Measurements from ENCODE around the gene GPR153. TPM values are rescaled to one million over a fixed set of nuclear protein-coding genes. Genes with fewer than 3 reads are reported as not detected.

GPR153 gene
- total and polyA plus RNA-seq, 2 of the 13 experiments (the other 11 are each of a cell fraction or from before 2014, with no cell fraction given) = 0.22 to 0.31 TPM

DNA sequence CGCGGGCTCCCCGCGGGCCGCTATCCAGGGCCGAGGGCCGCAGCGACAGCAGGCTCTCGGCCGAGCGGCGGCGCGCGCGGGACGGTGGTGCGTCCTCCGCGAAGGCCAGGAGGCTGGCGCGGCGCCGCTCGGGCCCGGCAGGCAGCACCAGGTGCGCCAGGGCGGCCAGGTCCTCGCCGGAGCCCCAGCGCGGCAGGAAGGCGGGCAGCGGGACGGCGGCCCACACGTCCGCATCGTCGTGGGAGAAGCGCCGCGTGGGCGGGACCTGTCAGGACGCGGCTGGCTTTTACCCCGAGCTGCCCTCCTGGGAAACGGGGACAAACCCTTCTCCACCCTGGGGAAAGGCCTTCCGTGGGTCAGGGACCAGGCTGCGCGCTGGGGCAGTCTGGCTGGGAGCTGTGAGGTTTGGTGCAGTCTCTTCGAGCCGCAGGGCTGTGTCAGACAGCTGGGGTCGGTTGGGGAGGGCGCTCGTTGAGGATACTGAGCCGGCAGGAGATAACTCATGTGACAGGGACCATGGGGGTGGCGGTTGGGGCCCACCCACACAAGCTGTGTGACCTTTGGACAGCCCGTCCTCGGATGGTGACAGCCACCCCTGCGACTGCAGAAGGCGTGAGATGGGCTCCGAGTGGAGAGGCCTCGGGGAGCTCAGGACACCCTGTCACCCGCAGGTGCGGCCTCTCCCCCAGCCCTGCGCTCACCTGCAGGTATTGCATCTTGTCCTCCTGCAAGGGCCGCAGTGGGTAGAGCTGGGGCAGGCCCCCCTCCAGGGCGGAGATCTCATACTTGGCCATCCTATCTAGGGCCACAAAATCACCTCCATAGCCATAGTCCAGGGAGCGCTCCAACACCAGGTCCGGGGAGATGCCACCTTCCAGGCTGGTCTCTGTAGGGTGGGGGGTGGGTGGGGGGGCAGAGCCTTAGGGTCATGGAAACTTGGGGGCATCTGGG is 10.9 kb downstream of the GPR153 start (continued):
- 0 out of 2 replicates have a peak, but pooled peaks have one; percentile 39 for TF ChIP-seq PRDM10 (CRISPR knock-in tag; IDR thresholded peaks at IDR 0.05; ENCODE audit: low read depth)
- TF ChIP-seq, protein P1, sequence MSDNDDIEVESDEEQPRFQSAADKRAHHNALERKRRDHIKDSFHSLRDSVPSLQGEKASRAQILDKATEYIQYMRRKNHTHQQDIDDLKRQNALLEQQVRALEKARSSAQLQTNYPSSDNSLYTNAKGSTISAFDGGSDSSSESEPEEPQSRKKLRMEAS (IDR thresholded peaks at IDR 0.05) = peak; percentile 8; the same call in 1 of the 2 replicates
- no peak for TF ChIP-seq TP53 (CRISPR knock-in tag; conservative IDR thresholded peaks at IDR 0.05)
- TF ChIP-seq PHF8 (CRISPR knock-in tag; IDR thresholded peaks at IDR 0.05) = 0 out of 2 replicates have a peak, but pooled peaks have one; percentile 13
- TF ChIP-seq, protein P2, sequence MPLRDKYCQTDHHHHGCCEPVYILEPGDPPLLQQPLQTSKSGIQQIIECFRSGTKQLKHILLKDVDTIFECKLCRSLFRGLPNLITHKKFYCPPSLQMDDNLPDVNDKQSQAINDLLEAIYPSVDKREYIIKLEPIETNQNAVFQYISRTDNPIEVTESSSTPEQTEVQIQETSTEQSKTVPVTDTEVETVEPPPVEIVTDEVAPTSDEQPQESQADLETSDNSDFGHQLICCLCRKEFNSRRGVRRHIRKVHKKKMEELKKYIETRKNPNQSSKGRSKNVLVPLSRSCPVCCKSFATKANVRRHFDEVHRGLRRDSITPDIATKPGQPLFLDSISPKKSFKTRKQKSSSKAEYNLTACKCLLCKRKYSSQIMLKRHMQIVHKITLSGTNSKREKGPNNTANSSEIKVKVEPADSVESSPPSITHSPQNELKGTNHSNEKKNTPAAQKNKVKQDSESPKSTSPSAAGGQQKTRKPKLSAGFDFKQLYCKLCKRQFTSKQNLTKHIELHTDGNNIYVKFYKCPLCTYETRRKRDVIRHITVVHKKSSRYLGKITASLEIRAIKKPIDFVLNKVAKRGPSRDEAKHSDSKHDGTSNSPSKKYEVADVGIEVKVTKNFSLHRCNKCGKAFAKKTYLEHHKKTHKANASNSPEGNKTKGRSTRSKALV (CRISPR knock-in tag; IDR thresholded peaks at IDR 0.05) = peak; percentile 83
- TF ChIP-seq EEA1 (CRISPR knock-in tag; IDR thresholded peaks at IDR 0.05; ENCODE audit: borderline replicate concordance) = no peak
- TF ChIP-seq ZNF777 (CRISPR knock-in tag; IDR thresholded peaks at IDR 0.05) = 0 out of 2 replicates have a peak, but pooled peaks have one; percentile 3
- TF ChIP-seq HIVEP1 (CRISPR knock-in tag; IDR thresholded peaks at IDR 0.05) = 0 out of 2 replicates have a peak, but pooled peaks have one; percentile 26
- TF ChIP-seq ZNF776 (CRISPR knock-in tag; IDR thresholded peaks at IDR 0.05) = no peak
- 0 out of 2 replicates have a peak, but pooled peaks have one; percentile 36 for TF ChIP-seq TGIF2 (CRISPR knock-in tag; IDR thresholded peaks at IDR 0.05)
- no peak for TF ChIP-seq SRSF4 (IDR thresholded peaks at IDR 0.05; ENCODE audit: low read depth, low read length, poor library complexity, severe bottlenecking)
- TF ChIP-seq EZH2 (conservative IDR thresholded peaks at IDR 0.05; ENCODE audit: low read depth, low read length) = 0 out of 2 replicates have a peak, but pooled peaks have one; percentile 60
- TF ChIP-seq, protein P3, sequence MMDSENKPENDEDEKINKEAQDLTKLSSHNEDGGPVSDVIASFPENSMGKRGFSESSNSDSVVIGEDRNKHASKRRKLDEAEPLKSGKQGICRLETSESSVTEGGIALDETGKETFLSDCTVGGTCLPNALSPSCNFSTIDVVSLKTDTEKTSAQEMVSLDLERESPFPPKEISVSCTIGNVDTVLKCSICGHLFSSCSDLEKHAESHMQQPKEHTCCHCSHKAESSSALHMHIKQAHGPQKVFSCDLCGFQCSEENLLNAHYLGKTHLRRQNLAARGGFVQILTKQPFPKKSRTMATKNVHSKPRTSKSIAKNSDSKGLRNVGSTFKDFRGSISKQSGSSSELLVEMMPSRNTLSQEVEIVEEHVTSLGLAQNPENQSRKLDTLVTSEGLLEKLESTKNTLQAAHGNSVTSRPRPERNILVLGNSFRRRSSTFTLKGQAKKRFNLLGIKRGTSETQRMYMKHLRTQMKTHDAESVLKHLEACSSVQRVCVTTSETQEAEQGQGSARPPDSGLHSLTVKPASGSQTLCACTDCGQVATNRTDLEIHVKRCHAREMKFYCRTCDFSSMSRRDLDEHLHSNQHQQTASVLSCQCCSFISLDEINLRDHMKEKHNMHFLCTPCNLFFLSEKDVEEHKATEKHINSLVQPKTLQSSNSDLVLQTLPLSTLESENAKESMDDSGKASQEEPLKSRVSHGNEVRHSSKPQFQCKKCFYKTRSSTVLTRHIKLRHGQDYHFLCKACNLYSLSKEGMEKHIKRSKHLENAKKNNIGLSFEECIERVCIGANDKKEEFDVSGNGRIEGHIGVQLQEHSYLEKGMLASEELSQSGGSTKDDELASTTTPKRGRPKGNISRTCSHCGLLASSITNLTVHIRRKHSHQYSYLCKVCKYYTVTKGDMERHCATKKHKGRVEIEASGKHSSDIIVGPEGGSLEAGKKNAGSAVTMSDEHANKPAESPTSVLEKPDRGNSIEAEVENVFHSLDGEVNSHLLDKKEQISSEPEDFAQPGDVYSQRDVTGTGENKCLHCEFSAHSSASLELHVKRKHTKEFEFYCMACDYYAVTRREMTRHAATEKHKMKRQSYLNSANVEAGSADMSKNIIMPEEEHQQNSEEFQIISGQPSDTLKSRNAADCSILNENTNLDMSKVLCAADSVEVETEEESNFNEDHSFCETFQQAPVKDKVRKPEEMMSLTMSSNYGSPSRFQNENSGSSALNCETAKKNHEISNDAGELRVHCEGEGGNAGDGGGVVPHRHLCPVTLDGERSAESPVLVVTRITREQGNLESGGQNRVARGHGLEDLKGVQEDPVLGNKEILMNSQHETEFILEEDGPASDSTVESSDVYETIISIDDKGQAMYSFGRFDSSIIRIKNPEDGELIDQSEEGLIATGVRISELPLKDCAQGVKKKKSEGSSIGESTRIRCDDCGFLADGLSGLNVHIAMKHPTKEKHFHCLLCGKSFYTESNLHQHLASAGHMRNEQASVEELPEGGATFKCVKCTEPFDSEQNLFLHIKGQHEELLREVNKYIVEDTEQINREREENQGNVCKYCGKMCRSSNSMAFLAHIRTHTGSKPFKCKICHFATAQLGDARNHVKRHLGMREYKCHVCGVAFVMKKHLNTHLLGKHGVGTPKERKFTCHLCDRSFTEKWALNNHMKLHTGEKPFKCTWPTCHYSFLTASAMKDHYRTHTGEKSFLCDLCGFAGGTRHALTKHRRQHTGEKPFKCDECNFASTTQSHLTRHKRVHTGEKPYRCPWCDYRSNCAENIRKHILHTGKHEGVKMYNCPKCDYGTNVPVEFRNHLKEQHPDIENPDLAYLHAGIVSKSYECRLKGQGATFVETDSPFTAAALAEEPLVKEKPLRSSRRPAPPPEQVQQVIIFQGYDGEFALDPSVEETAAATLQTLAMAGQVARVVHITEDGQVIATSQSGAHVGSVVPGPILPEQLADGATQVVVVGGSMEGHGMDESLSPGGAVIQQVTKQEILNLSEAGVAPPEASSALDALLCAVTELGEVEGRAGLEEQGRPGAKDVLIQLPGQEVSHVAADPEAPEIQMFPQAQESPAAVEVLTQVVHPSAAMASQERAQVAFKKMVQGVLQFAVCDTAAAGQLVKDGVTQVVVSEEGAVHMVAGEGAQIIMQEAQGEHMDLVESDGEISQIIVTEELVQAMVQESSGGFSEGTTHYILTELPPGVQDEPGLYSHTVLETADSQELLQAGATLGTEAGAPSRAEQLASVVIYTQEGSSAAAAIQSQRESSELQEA (CRISPR knock-in tag; IDR thresholded peaks at IDR 0.05; ENCODE audit: not compliant biosample characterization) = no peak

Data from HepG2 (cell line).